Renal cortical epithelial cell (primary cell): ENCODE measurements around the gene JADE2. TPM values are rescaled to one million over a fixed set of nuclear protein-coding genes. Genes with fewer than 3 reads are reported as not detected.
"Not testable (repeated sequence)": the region's sequence is repeated elsewhere in the genome, so short reads cannot be mapped to it uniquely, and the experiment has no call there.

Experiments
- DNase-seq: peaks from one replicate; pipeline ENCODE4 v3.0.0-alpha.2; 2011; ENCODE audit warnings: low read depth
- total RNA-seq: library from RNA; depleted of rRNA; stranded (reverse); fragments of >200 nt; gene quantifications from 2 replicates; pipeline ENCODE4 v1.2.3, GENCODE V29; 2014

Gene JADE2
- total RNA-seq, 1 donor from 2014 or later = 42.6 TPM

GRCh38 chr5:134586866-134587524, 61.5 kb downstream of the JADE2 start:
- peak; percentile 81 for DNase-seq

GRCh38 chr5:134590992-134591659, 65.7 kb downstream of the JADE2 start:
- DNase-seq = peak; percentile 58

- DNase-seq = peak; percentile 84
Observed at GRCh38 chr5:134592141-134592746, 66.8 kb downstream of the JADE2 start.

GRCh38 chr5:134594336-134594735, 68.9 kb downstream of the JADE2 start:
- DNase-seq = no peak

GRCh38 chr5:134594797-134595457, 69.5 kb downstream of the JADE2 start:
- DNase-seq = no peak

GRCh38 chr5:134595458-134595838, 70.0 kb downstream of the JADE2 start:
- DNase-seq = no peak

GRCh38 chr5:134599820-134600219, 74.3 kb downstream of the JADE2 start:
- DNase-seq = not testable (repeated sequence)

- peak; percentile 42 for DNase-seq
Observed at GRCh38 chr5:134600600-134600999, 75.1 kb downstream of the JADE2 start.

- peak; percentile 28 for DNase-seq
Observed at GRCh38 chr5:134603059-134603458, 77.6 kb downstream of the JADE2 start.

GRCh38 chr5:134604908-134605307, 79.4 kb downstream of the JADE2 start:
- DNase-seq = no peak

GRCh38 chr5:134606726-134607125, 81.3 kb downstream of the JADE2 start:
- no peak for DNase-seq

GRCh38 chr5:134608555-134608954, 83.1 kb downstream of the JADE2 start:
- no peak for DNase-seq

GRCh38 chr5:134609232-134609851, 83.9 kb downstream of the JADE2 start:
- DNase-seq = peak; percentile 90

- no peak for DNase-seq
Observed at GRCh38 chr5:134610725-134611124, 85.3 kb downstream of the JADE2 start.

- DNase-seq = no peak
Observed at GRCh38 chr5:134611515-134611914, 86.0 kb downstream of the JADE2 start.

GRCh38 chr5:134614450-134615085, 89.1 kb downstream of the JADE2 start:
- no peak for DNase-seq

- no peak for DNase-seq
Observed at GRCh38 chr5:134620634-134621033, 95.2 kb downstream of the JADE2 start.

- DNase-seq = no peak
Observed at GRCh38 chr5:134625559-134625958, 100.1 kb downstream of the JADE2 start.

- peak; percentile 81 for DNase-seq
Observed at GRCh38 chr5:134626369-134627014, 101.0 kb downstream of the JADE2 start.
